Thymus (tissue), 11 donors: ENCODE data around the gene LRRC74A. TPM values are rescaled to one million over a fixed set of nuclear protein-coding genes. Genes with fewer than 3 reads are reported as not detected.

ENCODE experiments used
- DNase-seq, 9 donors: peaks; one replicate each; pipeline ENCODE4 v3.0.0-alpha.2; 2013; ENCODE audit warnings: low spot score in 9 of 9, low read depth in 6 of 9, missing footprints in 1 of 9
- H3K27ac ChIP-seq, 2 donors: one replicate each; pipeline ENCODE4 v1.5.1; 2013; ENCODE audit warnings: control low read depth in 1 of 2, low read depth in 1 of 2, low read length in 1 of 2, mild to moderate bottlenecking in 1 of 2, moderate library complexity in 1 of 2
- H3K27me3 ChIP-seq, 2 donors: one replicate each; pipeline ENCODE4 v1.5.1; 2013; ENCODE audit warnings: low read length in 1 of 2; ENCODE audit not compliant: control insufficient read depth in 2 of 2, insufficient read depth in 1 of 2
- H3K36me3 ChIP-seq, 2 donors: one replicate each; pipeline ENCODE4 v1.5.1; 2013; ENCODE audit warnings: low read length in 1 of 2, mild to moderate bottlenecking in 1 of 2, moderate library complexity in 1 of 2; ENCODE audit not compliant: control insufficient read depth in 2 of 2, insufficient read depth in 2 of 2
- H3K4me1 ChIP-seq, 2 donors: one replicate each; pipeline ENCODE4 v1.5.1; 2013; ENCODE audit warnings: low read length in 2 of 2; ENCODE audit not compliant: control insufficient read depth in 2 of 2, insufficient read depth in 2 of 2
- H3K4me3 ChIP-seq, 2 donors: one replicate each; pipeline ENCODE4 v1.5.1; 2013; ENCODE audit warnings: low read length in 2 of 2, control low read depth in 1 of 2, mild to moderate bottlenecking in 1 of 2
- H3K9me3 ChIP-seq, 2 donors: one replicate each; pipeline ENCODE4 v1.5.1; 2013; ENCODE audit warnings: low read length in 1 of 2, mild to moderate bottlenecking in 1 of 2; ENCODE audit not compliant: control insufficient read depth in 2 of 2, insufficient read depth in 1 of 2
- WGBS: extraction: QIAGEN DNeasy Blood & Tissue Kit; methylation state at CpG from one replicate; pipeline ENCODE4 v1.1.7; 2013; 5-methylcytosine and 5-hydroxymethylcytosine counted together
- polyA plus RNA-seq: library from polyadenylated mRNA; stranded (reverse); fragments of 200-250 nt; gene quantifications from one replicate; pipeline ENCODE4 v1.2.3, GENCODE V29; 2013
- total RNA-seq: library from RNA; stranded (reverse); fragments of 120-200 nt; gene quantifications from one replicate; pipeline ENCODE4 v1.2.4, GENCODE V29; 2013
- donor health status: healthy.

Gene LRRC74A
- total and polyA plus RNA-seq, 2 donors: not detected

DNA sequence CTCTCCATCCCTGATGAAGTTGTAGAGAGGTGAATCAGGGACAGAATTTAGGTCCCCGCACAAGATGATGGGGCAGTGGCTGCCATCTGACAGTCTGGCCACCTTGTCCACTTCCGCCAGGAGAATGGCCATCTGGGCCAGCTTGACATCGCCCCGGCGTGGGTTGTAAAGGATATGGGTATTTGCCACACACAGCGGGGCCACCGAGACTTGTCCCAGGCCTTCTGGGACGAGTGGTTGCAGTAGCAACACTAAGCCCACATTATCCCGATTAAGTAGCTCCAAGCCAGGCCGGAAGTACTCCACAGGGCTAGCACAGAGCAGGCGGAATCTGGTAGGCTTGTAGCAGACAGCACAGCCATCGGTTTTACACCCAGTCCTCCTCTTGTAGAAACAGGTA, 19.8 kb upstream of the LRRC74A start:
- 98% methylated on average over 12 of the region's 12 CpGs for WGBS
- peaks cover 19 to 24% of the 10 kb centered on the region in 2 donors for H3K36me3 ChIP-seq
- no peak for DNase-seq

DNA sequence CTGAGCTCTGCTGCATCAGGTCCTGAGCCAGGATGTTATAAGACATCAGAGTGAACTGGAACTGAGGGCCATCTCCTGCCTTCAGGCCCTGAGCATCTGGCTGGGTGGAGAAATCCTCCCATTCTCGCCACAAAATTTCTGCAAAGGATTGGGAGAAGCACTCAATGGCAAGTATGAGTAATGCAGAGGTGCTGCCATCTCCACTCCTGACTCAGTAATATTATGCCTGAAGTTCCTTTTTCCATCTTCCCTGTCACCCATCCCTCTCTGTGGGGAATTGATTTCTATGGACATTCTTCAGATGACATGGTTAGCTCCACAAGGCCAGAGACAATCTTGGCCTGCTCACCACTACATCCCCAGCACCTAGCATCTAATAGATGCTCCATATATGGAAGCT, 18.2 kb upstream of the LRRC74A start:
- 100% methylated on average over 1 of the region's 1 CpG for WGBS
- H3K36me3 ChIP-seq: peaks cover 15 to 19% of the 10 kb centered on the region in 2 donors
- peaks cover 1 to 11% of the 10 kb centered on the region in 2 donors for H3K4me1 ChIP-seq
- H3K9me3 ChIP-seq: no peaks in the 10 kb centered on the region
- no peak for DNase-seq
- no peak overlapping the region for H3K4me3 ChIP-seq
- H3K27ac ChIP-seq: no peak overlapping the region
- peaks cover 0 to 3% of the 10 kb centered on the region in 2 donors for H3K27me3 ChIP-seq

More for the DNA sequence above, 19.8 kb upstream of the LRRC74A start:
- Histone ChIP-seq H3K27me3 (no peaks in the 10 kb centered on the region), H3K27ac (no peak overlapping the region), H3K4me3 (no peak overlapping the region), H3K4me1 (peaks cover 0 to under 1% of the 10 kb centered on the region in 2 donors), H3K9me3 (no peaks in the 10 kb centered on the region)

DNA sequence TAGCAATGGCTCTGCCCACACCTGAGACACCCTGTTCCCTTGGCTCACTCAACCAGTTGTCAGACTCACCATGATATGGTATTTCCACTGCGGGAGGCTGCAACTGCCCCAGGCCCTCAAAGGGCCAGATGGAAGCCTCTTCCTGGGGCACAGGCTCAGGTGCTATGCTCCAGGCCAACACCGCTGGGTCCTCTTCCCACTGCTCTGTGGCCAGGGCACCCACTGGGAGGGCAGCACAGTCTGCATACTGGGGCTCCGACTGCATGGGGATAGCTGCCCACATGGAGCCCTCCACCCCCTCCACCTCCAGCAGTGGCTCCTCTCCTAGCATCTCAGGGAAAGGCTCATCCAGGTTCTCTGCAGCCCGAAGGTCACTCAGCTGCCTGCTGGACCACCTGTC, 17.2 kb upstream of the LRRC74A start:
- DNase-seq: no peak
- Histone ChIP-seq H3K27ac (no peak overlapping the region), H3K27me3 (peaks cover 0 to 3% of the 10 kb centered on the region in 2 donors), H3K36me3 (peaks cover 15% of the 10 kb centered on the region in 2 donors), H3K9me3 (no peaks in the 10 kb centered on the region), H3K4me3 (no peak overlapping the region), H3K4me1 (peaks cover 5 to 14% of the 10 kb centered on the region in 2 donors)
- 99% methylated on average over 4 of the region's 4 CpGs for WGBS

GRCh38 chr14:76810525-76810924, 15.7 kb upstream of the LRRC74A start:
- peaks cover 5 to 15% of the 10 kb centered on the region in 2 donors for H3K36me3 ChIP-seq
- peaks cover 5 to 14% of the 10 kb centered on the region in 2 donors for H3K4me1 ChIP-seq
- WGBS: 66% methylated on average over 3 of the region's 3 CpGs
- peaks cover 0 to 3% of the 10 kb centered on the region in 2 donors for H3K27me3 ChIP-seq
- H3K27ac ChIP-seq: no peak overlapping the region
- no peak overlapping the region for H3K4me3 ChIP-seq
- H3K9me3 ChIP-seq: no peaks in the 10 kb centered on the region
- no peak for DNase-seq

GRCh38 chr14:76810953-76811400, 15.2 kb upstream of the LRRC74A start:
- Histone ChIP-seq H3K9me3 (no peaks in the 10 kb centered on the region), H3K27ac (peak overlapping the region in 1 of 2 donors; percentile 40), H3K4me1 (peaks cover 5 to 14% of the 10 kb centered on the region in 2 donors), H3K36me3 (peaks cover 5 to 15% of the 10 kb centered on the region in 2 donors), H3K27me3 (peaks cover 0 to 3% of the 10 kb centered on the region in 2 donors), H3K4me3 (peak overlapping the region; percentile 3 to 75)
- peak in 4 of 9 donors; percentile 13 to 56 (median 30) for DNase-seq
- WGBS: 8% methylated on average over 9 of the region's 9 CpGs

- H3K9me3 ChIP-seq: no peaks in the 10 kb centered on the region
- peaks cover 5 to 14% of the 10 kb centered on the region in 2 donors for H3K4me1 ChIP-seq
- peaks cover 5 to 15% of the 10 kb centered on the region in 2 donors for H3K36me3 ChIP-seq
- H3K4me3 ChIP-seq: peak overlapping the region; percentile 73 to 75
- peak in 1 of 9 donors; percentile 6 for DNase-seq
- H3K27ac ChIP-seq: no peak overlapping the region
- WGBS: 60% methylated on average over 4 of the region's 4 CpGs
- H3K27me3 ChIP-seq: peaks cover 0 to 3% of the 10 kb centered on the region in 2 donors
Measured at GRCh38 chr14:76811561-76811960, 14.6 kb upstream of the LRRC74A start.

GRCh38 chr14:76812093-76812421, 14.2 kb upstream of the LRRC74A start:
- Histone ChIP-seq H3K27ac (peak overlapping the region in 1 of 2 donors; percentile 55), H3K9me3 (no peaks in the 10 kb centered on the region), H3K4me3 (peak overlapping the region; percentile 73 to 75), H3K27me3 (peaks cover 0 to 3% of the 10 kb centered on the region in 2 donors), H3K4me1 (peaks cover 5 to 14% of the 10 kb centered on the region in 2 donors), H3K36me3 (peaks cover 5 to 10% of the 10 kb centered on the region in 2 donors)
- under 1% methylated on average over 20 of the region's 20 CpGs for WGBS
- peak in 1 of 9 donors; percentile 6 for DNase-seq

GRCh38 chr14:76812422-76813383, 13.5 kb upstream of the LRRC74A start, which contains the start of gene ANGEL1:
ANGEL1 (minus strand) TSS chr14:76812882; CDS start chr14:76812827, 55 bp downstream.
- Histone ChIP-seq H3K27ac (peak within 1 kb of the TSS; percentile 55 to 56), H3K9me3 (no peaks in the 10 kb centered on the region), H3K27me3 (peaks cover 0 to 6% of the 10 kb centered on the region in 2 donors), H3K4me1 (peaks cover 5 to 14% of the 10 kb centered on the region in 2 donors), H3K36me3 (peaks cover 4 to 5% of the 10 kb centered on the region in 2 donors), H3K4me3 (peak within 1 kb of the TSS; percentile 73 to 75)
- WGBS: 5% methylated on average over 69 of the region's 69 CpGs
- DNase-seq: peak; percentile 89 to 99 (median 95)
